NCI-H2081 treated with DMSO at 0.1 percent for 48 hours (cell line): ENCODE measurements around the gene SMIM14.

Experiments used
- DNase-seq: peaks from one replicate; lab custom pipeline; 2025; lab: John Stamatoyannopoulos, UW

Gene SMIM14

DNA sequence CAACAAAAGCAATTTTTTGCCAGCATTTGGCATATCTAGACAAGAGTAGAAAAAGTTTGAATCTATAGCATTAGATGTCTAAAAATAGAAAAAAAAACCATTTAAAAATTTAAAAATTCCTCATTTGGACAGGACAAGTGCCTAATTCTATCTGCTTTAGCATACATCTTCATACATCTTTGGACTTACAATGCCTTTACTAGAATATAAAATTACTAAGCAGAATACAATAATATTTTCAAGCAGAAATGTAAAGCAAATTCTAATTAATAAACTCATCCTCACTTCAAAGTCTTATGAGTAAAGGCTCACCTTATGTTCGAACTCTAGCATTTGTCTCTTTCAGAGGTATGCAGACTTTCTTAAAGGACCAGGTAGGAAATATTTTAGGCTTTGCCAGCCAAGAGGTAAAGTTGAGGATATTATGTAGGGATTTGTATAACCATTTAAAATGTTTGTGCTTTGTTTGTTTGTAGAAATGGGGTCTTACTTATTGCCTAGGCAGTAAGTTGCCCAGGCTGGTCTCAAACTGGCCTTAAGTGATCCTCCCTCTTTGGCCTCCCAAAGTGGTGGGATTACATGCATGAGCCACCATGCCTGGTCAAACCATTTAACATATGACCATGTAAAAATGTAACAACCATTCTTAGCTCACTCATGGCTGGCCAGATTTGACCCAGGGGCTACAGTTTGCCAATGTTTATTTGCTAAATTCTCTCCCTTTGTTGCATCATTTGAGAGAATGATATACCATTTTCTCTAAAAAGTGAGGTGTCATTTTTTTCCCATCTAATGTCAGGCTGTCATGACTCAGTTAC lies 140.5 kb downstream of the SMIM14 start:
- no peak for DNase-seq
